BJ (cell line): ENCODE results near the gene MRPL24. TPM values are rescaled to one million over a fixed set of nuclear protein-coding genes. Genes with fewer than 3 reads are reported as not detected.
A peak's percentile ranks its signal among the peaks of the same experiment; 100 is the strongest.
"Not testable (repeated sequence)": the region's sequence is repeated elsewhere in the genome, so short reads cannot be mapped to it uniquely, and the experiment has no call there.

Experiments
- CTCF ChIA-PET: fragments of 350-600 bp; formaldehyde crosslinking; extraction: SDS; loops from one replicate; lab custom pipeline; 2021; ENCODE audit warnings: antibody characterized with exemption, inconsistent platforms; lab: Yijun Ruan, JAX
- POLR2A ChIA-PET: fragments of 300-600 bp; sonication (Branson Sonifier 250); formaldehyde crosslinking; extraction: SDS; loops from one replicate; lab custom pipeline; 2021; ENCODE audit warnings: antibody characterized with exemption; lab: Charles Lee
- DNase-seq: peaks from one replicate; pipeline ENCODE4 v3.0.0-alpha.2; 2011; ENCODE audit warnings: low read depth
- H3K27me3 ChIP-seq: 2 replicates; pipeline ENCODE4 v1.6.0; 2011; ENCODE audit warnings: low read length; ENCODE audit not compliant: control insufficient read depth, insufficient read depth
- H3K36me3 ChIP-seq: 2 replicates; pipeline ENCODE4 v1.5.1; 2011; ENCODE audit warnings: low read length; ENCODE audit not compliant: control insufficient read depth, insufficient read depth
- H3K4me3 ChIP-seq: 2 replicates; pipeline ENCODE4 v1.5.1; 2011; ENCODE audit warnings: low read depth, mild to moderate bottlenecking, control low read depth, low read length
- CTCF ChIP-seq: IDR thresholded peaks from 2 replicates; pipeline ENCODE4 v1.5.1; 2011; ENCODE audit warnings: low read depth, mild to moderate bottlenecking, control low read depth, inconsistent platforms, low read length, moderate library complexity; ENCODE audit not compliant: insufficient read depth
- polyA plus RNA-seq: library from polyadenylated mRNA; depleted of rRNA; stranded (reverse); fragments of >200 nt; gene quantifications from 2 replicates; pipeline ENCODE4 v1.2.3, GENCODE V29; 2011

Gene MRPL24
- polyA plus RNA-seq, 1 experiment: 120 TPM

DNA sequence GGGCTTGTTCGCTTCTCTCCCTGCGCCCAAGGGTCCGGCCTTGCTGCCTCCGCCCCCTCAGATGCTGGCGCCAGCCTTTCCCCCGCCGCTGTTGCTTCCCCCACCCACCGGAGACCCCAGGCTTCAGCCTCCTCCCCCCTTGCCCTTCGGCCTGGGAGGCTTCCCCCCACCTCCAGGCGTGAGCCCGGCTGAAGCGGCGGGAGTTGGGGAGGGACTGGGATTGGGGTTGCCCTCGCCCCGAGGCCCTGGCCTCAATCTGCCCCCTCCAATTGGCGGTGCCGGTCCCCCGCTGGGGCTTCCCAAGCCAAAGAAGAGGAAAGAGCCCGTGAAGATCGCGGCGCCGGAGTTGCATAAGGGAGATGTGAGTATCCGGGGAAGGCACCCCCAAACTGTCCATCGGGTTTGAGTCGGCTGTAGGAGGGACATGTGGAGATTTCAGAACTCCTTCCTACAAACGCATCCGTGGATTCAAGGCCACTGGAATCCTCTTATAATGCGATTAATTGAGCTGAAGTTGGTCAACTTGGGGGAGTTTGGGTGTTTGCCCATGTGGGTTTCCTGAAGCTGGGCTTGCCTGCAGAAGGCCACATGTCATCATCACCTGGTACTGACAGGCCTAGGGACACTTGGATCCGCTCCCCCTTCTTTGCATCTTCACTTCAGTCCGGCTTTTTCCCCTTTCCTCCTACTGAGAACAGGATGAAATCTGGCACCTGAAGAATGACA, 27.2 kb upstream of the MRPL24 start:
- POLR2A ChIA-PET: interaction anchor here (1.4 kb wide), 1 partner anchor 27 kb away, joined by 11 read pairs; the partner anchor contains the start of gene MRPL24
- CTCF ChIA-PET: interaction anchor here (0.9 to 3.3 kb wide), 7 partner anchors 11 to 92 kb away, joined by 3 to 17 read pairs (median 4); partner anchors contain the start of gene MRPL24
- TF ChIP-seq CTCF: no peak
- Histone ChIP-seq H3K27me3 (no peaks in the 10 kb centered on the region), H3K36me3 (peaks cover 3% of the 10 kb centered on the region), H3K4me3 (peak overlapping the region; percentile 97)
- no peak for DNase-seq

DNA sequence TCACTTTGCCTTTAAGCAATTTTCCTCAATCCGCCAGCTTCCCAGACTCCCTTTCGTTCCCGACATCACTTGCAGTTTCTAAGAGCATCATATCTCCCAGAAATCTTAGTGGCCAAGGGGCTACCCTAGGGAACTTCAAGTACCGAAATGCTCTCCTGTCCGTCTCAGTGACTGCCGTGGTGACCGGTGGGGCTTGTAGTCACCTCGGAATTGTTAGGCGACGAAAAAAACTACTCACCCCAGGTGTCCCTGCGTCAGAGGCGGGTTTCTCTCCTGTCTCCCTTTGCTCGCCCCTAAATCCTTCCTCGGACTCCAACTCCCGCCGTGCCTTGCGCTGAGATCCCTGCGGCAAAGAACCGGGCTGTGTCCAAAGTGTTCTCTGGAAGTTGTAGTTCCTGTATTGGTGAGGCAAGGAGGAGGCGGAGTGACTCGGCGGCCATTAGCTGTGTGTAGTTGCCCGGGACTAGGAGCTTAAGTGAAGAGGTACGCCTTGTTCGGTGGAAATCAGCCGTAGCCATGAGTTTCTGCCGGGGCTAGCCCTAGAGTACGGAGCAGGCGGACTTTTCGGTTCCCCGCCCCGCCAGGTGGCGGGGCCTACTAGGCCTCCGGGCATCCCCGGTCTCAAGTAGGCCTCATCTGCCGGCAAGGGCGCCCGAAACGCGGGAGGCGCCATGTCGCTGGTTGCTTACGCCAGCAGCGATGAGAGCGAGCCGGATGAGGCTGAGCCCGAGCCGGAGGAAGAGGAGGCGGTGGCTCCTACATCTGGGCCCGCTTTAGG, 26.4 kb upstream of the MRPL24 start, which contains the start of gene PRCC:
PRCC (plus strand) TSS at position 435 of the 778 bp plus-strand sequence; CDS start at position 672, 237 bp downstream.
- H3K27me3 ChIP-seq: no peaks in the 10 kb centered on the region
- TF ChIP-seq CTCF: no peak
- H3K36me3 ChIP-seq: peaks cover 3% of the 10 kb centered on the region
- CTCF ChIA-PET: interaction anchor here (0.6 to 3.3 kb wide), 8 partner anchors 15 to 123 kb away, joined by 3 to 17 read pairs (median 4); partner anchors contain the start of gene MRPL24
- DNase-seq: peak; percentile 100
- POLR2A ChIA-PET: interaction anchor here (0.6 to 1.4 kb wide), 2 partner anchors 26 to 27 kb away, joined by 4 to 11 read pairs; partner anchors contain the start of gene MRPL24
- peak within 1 kb of the TSS; percentile 97 for H3K4me3 ChIP-seq

DNA sequence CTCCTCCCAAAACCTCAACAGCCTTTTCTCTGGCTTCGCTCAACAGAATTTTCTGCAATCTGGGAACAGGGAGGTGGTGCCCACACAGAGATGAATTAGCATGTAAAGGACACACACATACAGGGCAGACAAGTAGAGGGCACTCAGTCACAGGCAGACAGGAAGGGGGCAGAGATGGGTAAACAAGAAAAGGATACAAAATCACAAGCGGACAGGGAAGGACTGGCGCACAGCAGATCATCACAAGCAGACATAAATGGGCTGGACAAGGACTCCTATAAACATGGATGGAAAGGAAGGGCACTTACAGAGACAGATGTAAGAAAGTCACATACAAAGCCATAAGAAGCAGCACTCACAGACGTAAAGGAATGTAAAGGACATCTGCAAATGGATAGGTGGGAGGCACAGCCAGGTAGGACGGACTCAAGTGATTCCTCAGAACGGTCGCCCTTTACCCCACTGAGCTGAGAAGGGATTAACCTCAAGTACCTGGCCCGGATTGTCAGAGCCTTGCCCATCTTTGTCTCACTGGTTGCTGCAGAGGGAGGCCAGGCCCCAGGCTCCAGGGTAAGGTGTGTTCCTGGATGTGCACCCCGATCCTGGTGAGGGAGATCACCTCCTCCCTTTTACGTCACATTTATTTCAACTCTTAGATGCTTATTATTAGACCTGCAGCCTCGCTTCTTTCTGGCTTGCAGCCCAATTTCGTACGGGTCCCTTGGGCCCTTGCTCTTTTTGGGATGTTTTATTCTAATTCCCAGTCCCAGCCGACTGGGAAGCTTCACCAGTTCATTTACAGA, 25.6 kb upstream of the MRPL24 start:
- DNase-seq: no peak
- CTCF ChIA-PET: interaction anchor here (0.6 to 3.3 kb wide), 8 partner anchors 14 to 124 kb away, joined by 3 to 17 read pairs (median 4); partner anchors contain the start of gene MRPL24
- TF ChIP-seq CTCF: no peak
- peaks cover 2% of the 10 kb centered on the region for H3K36me3 ChIP-seq
- POLR2A ChIA-PET: interaction anchor here (0.6 to 1.4 kb wide), 2 partner anchors 25 to 26 kb away, joined by 4 to 11 read pairs; partner anchors contain the start of gene MRPL24
- H3K27me3 ChIP-seq: no peaks in the 10 kb centered on the region
- H3K4me3 ChIP-seq: peak overlapping the region; percentile 44

GRCh38 chr1:156765666-156766065, 24.8 kb upstream of the MRPL24 start:
- Histone ChIP-seq H3K36me3 (peaks cover 2% of the 10 kb centered on the region; the same call in 1 of the 2 replicates), H3K27me3 (no peaks in the 10 kb centered on the region), H3K4me3 (no peak overlapping the region)
- no peak for TF ChIP-seq CTCF
- ChIA-PET CTCF (no interaction called here), POLR2A (no interaction called here)
- no peak for DNase-seq

DNA sequence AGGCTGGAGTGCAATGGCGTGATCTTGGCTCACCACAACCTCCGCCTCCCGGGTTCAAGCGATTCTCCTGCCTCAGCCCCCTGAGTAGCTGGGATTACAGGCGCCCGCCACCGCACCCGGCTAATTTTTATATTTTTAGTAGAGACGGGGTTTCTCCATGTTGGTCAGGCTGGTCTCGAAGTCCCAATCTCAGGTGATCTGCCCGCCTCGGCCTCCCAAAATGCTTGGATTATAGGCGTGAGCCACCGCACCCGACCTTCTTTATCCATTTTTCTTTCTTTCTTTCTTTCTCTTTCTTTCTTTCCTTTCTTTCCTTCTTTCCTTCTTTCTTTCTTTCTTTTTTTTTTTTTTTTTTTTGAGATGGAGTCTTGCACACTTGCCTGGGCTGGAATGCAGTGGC, 24.2 kb upstream of the MRPL24 start:
- H3K27me3 ChIP-seq, DNase-seq, H3K36me3 ChIP-seq, H3K4me3 ChIP-seq, POLR2A ChIA-PET, CTCF ChIA-PET: not testable (repeated sequence)
